ENCODE measurements around the gene INMT.

DNA sequence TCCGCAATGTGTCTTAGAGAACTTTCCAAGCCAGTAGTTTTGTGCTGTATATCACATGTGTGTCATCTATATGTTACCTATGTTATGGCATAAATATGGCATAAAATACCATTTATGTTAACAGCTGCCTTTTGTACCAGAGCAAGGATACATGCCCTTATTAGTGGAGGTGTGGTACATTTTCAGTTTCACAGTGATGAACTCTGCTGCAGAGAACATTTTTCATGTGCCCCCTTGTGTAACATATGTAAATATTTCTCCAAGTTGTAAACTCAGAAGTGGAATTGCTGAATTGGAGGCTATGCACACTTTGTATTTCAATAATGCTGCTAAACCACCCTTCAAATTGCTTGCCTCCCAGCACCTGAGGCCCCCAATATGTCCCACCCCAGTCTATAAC, 37.8 kb upstream of the INMT start:
- TF ChIP-seq, protein P1, sequence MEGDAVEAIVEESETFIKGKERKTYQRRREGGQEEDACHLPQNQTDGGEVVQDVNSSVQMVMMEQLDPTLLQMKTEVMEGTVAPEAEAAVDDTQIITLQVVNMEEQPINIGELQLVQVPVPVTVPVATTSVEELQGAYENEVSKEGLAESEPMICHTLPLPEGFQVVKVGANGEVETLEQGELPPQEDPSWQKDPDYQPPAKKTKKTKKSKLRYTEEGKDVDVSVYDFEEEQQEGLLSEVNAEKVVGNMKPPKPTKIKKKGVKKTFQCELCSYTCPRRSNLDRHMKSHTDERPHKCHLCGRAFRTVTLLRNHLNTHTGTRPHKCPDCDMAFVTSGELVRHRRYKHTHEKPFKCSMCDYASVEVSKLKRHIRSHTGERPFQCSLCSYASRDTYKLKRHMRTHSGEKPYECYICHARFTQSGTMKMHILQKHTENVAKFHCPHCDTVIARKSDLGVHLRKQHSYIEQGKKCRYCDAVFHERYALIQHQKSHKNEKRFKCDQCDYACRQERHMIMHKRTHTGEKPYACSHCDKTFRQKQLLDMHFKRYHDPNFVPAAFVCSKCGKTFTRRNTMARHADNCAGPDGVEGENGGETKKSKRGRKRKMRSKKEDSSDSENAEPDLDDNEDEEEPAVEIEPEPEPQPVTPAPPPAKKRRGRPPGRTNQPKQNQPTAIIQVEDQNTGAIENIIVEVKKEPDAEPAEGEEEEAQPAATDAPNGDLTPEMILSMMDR (IDR thresholded peaks at IDR 0.05) = no peak
- TF ChIP-seq EZH2 (IDR thresholded peaks at IDR 0.05; ENCODE audit: borderline replicate concordance, insufficient read depth, low read depth, low read length, poor library complexity, severe bottlenecking) = no peak
